Sigmoid colon (tissue), 4 donors: Measurements from ENCODE around the gene TRAF3IP1.

Experiments
- CTCF ChIP-seq, 4 experiments: fragments of 450-650 bp in 3 of 4; fragments of 200-600 bp in 1 of 4; IDR thresholded peaks; one replicate each; pipeline ENCODE4 v1.5.1; 2016 to 2019; ENCODE audit warnings: antibody characterized with exemption in 4 of 4, mild to moderate bottlenecking in 3 of 4, moderate library complexity in 2 of 4
- EP300 ChIP-seq, 4 donors: sonication (generic); formaldehyde crosslinking; IDR thresholded peaks; one replicate each; pipeline ENCODE4 v1.6.1; 2017; ENCODE audit warnings: antibody characterized with exemption in 4 of 4
- POLR2A ChIP-seq, 2 donors: fragments of 450-650 bp; IDR thresholded peaks; one replicate each; pipeline ENCODE4 v1.6.1; 2016; ENCODE audit warnings: antibody characterized with exemption in 2 of 2, mild to moderate bottlenecking in 2 of 2, moderate library complexity in 2 of 2

- TF ChIP-seq CTCF (IDR thresholded peaks at IDR 0.05) (no peak), POLR2A (IDR thresholded peaks at IDR 0.05) (no peak), EP300 (IDR thresholded peaks at IDR 0.05) (no peak)
These were observed 25.1 kb downstream of the TRAF3IP1 start for GRCh38 chr2:238345297-238345968.
